ENCODE data around the gene HOXD13.

DNA sequence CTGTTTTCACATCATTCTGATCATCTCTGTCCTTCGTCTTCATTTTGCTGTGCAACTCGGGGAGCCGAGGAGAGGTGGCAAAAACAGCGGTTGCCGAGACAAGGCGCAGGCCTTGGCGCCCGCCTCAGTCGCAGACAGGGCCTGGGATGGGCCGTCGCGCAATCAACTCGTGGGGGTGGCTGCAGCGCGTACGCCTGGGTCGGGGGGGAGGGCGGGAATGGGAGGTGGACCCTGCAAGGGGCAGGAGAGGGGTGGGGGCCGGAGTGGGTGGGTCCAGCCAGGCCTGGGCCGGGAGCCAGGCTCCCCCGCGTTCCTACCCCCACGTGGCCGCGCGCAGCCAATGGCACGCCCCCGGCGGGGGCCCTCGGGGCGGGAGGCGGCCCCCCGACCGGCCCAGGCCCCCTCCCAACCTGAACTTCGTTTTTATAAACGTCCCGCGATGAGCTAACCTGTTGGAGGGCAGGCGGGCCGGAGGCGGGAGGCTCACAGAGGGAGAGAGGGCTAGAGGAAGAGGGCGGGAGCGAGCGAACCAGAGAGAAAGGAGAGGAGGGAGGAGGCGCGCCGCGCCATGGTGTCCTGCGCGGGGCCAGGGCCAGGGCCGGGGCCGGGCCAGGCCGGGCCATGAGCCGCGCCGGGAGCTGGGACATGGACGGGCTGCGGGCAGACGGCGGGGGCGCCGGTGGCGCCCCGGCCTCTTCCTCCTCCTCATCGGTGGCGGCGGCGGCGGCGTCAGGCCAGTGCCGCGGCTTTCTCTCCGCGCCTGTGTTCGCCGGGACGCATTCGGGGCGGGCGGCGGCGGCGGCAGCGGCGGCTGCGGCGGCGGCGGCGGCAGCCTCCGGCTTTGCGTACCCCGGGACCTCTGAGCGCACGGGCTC is at the start of gene HOXD13:
- TF ChIP-seq, protein P1, sequence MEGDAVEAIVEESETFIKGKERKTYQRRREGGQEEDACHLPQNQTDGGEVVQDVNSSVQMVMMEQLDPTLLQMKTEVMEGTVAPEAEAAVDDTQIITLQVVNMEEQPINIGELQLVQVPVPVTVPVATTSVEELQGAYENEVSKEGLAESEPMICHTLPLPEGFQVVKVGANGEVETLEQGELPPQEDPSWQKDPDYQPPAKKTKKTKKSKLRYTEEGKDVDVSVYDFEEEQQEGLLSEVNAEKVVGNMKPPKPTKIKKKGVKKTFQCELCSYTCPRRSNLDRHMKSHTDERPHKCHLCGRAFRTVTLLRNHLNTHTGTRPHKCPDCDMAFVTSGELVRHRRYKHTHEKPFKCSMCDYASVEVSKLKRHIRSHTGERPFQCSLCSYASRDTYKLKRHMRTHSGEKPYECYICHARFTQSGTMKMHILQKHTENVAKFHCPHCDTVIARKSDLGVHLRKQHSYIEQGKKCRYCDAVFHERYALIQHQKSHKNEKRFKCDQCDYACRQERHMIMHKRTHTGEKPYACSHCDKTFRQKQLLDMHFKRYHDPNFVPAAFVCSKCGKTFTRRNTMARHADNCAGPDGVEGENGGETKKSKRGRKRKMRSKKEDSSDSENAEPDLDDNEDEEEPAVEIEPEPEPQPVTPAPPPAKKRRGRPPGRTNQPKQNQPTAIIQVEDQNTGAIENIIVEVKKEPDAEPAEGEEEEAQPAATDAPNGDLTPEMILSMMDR (IDR thresholded peaks at IDR 0.05), result no peak
- TF ChIP-seq POLR2A (IDR thresholded peaks at IDR 0.05), result no peak
